Ovary (tissue), 9 donors: Measurements from ENCODE around the gene KRTAP10-2. TPM values are rescaled to one million over a fixed set of nuclear protein-coding genes. Genes with fewer than 3 reads are reported as not detected.

Experiments
- DNase-seq, 5 donors: peaks; one replicate each; pipeline ENCODE4 v3.0.0-alpha.2; 2019 to 2020
- H3K27ac ChIP-seq, 2 donors: fragments of 200-600 bp; one replicate each; pipeline versions ENCODE4 v1.5.1 to v1.8.0; 2019 to 2022
- H3K27me3 ChIP-seq: fragments of 200-600 bp; one replicate; pipeline ENCODE4 v1.8.0; 2022
- H3K36me3 ChIP-seq: fragments of 200-600 bp; sonication (generic); one replicate; pipeline ENCODE4 v1.5.1; 2019
- H3K4me1 ChIP-seq: one replicate; pipeline ENCODE4 v1.8.1; 2013; ENCODE audit warnings: mild to moderate bottlenecking, moderate library complexity; ENCODE audit not compliant: insufficient read depth
- H3K4me3 ChIP-seq: fragments of 200-600 bp; sonication (generic); one replicate; pipeline ENCODE4 v1.5.1; 2017
- H3K9me3 ChIP-seq, 2 donors: fragments of 200-600 bp in 1 of 2; sonication (generic) in 1 of 2; one replicate each; pipeline versions ENCODE4 v1.5.1 to v1.8.1; 2013 to 2019; ENCODE audit warnings: mild to moderate bottlenecking in 1 of 2, moderate library complexity in 1 of 2
- CTCF ChIP-seq, 3 donors: fragments of 450-650 bp in 2 of 3; fragments of 200-600 bp in 1 of 3; IDR thresholded peaks; one replicate each; pipeline versions ENCODE4 v1.5.1 to v1.8.0; 2016 to 2022; ENCODE audit warnings: antibody characterized with exemption in 3 of 3, mild to moderate bottlenecking in 1 of 3
- EP300 ChIP-seq: sonication (generic); formaldehyde crosslinking; IDR thresholded peaks from one replicate; pipeline ENCODE4 v1.6.1; 2017; ENCODE audit warnings: antibody characterized with exemption
- POLR2A ChIP-seq: fragments of 450-650 bp; IDR thresholded peaks from one replicate; pipeline ENCODE4 v1.6.1; 2017; ENCODE audit warnings: antibody characterized with exemption, mild to moderate bottlenecking, moderate library complexity
- whole genome bisulfite sequencing, 3 donors: extraction: QIAGEN DNeasy Blood & Tissue Kit in 1 of 3; methylation state at CpG; one replicate each; pipeline versions ENCODE4 v1.1.5 to v1.1.7; 2013 to 2017; 5-methylcytosine and 5-hydroxymethylcytosine counted together
- intact Hi-C, 4 donors: fragments of 100-400 bp; cut with DNase I; formaldehyde crosslinking; loops; one replicate each; pipeline versions ENCODE4 v1.11.0 to v1.15.1; 2022 to 2023
- polyA plus RNA-seq, 2 donors: library from polyadenylated mRNA; stranded (reverse); fragments of 200-250 nt in 1 of 2; fragments of 350-450 nt in 1 of 2; fragmentation: Illumina TruSeq in 1 of 2; extraction: RNeasy Lipid Tissue Mini Kit (QIAGEN cat#74804) in 1 of 2; gene quantifications; one replicate each; pipeline ENCODE4 v1.2.3, GENCODE V29; 2013 to 2014
- total RNA-seq, 7 donors: library from RNA; depleted of rRNA in 2 of 7; stranded (reverse); fragments of >200 nt in 2 of 7; fragmentation: NEBNext Ultra II Directional in 3 of 7; extraction: Animal tissue kit (Norgen Biotek cat#: 25700) in 3 of 7; gene quantifications; one replicate each; pipeline versions ENCODE4 v1.1.0 to v1.2.4, GENCODE V29; 2016 to 2023
- donor health status: DM: no; HTN: no; CAD: no; lungs with moderate emphysema.
- donor health status: DM: no; HTN: no; CAD: no.
- donor health status: Bipolar disorder and iron deficiency.
- donor health status: DM: yes; HTN: yes; CAD: no.
- donor health status: DM: no; HTN: no; CAD: no.
- donor health status: DM: yes; HTN: yes; CAD: no.

KRTAP10-2 gene
- total and polyA plus RNA-seq, 9 donors: not detected

DNA sequence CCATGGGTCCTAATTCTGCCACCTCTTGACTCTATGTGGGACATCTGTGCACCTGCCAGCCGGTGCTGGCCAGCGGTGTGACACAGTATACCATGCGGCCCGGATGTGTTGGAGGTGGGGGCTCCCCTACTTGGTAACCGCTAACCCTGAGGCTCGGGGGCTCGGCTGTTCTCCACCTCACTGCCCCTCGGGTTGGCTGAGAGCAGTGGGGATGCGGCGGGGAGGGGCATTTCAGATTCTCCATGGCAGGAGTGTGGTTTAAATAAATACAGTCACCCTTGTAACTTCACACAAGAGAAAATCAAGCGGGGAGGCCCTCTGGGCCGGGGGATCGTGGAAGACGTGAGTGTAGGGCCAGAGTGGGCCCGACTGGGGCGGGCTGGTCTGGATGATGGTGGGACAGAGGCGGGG, 22.3 kb downstream of the KRTAP10-2 start:
- Histone ChIP-seq H3K27ac (no peak overlapping the region), H3K4me3 (no peak overlapping the region), H3K27me3 (no peaks in the 10 kb centered on the region), H3K4me1 (no peaks in the 10 kb centered on the region), H3K36me3 (no peaks in the 10 kb centered on the region), H3K9me3 (no peaks in the 10 kb centered on the region)
- TF ChIP-seq POLR2A (no peak), EP300 (no peak), CTCF (IDR thresholded peaks at IDR 0.05) (no peak)
- no peak for DNase-seq
- intact Hi-C loops: loop anchor here in 1 of 4 donors (10.0 kb wide), 1 partner anchor 196 kb away; no protein-coding TSS in a partner anchor
- WGBS, 3 donors: 89 to 91% (median 90%) methylated on average over 17 of the region's 17 CpGs

DNA sequence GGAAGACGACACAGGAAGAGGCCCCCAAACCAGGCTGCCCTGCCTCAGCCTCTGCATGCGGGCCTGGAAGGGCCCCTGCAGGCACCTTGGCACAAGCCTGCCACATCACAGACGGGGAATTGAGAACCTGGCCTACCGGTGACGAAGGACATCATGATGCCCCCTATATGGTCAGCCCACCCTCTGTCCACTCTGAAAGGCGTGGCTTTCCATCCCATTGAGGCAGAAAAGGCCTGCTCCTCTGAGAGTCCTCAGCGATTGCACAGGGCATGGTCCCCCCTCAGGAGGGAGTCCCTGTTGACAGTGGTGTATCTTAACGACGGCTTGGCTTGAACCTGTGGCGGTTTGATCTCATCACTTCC, 22.7 kb downstream of the KRTAP10-2 start:
- no peak for DNase-seq
- WGBS, 3 donors: 83 to 89% (median 86%) methylated on average over 10 of the region's 10 CpGs
- TF ChIP-seq POLR2A: no peak
- TF ChIP-seq EP300: no peak
- no peak for TF ChIP-seq CTCF (IDR thresholded peaks at IDR 0.05)
- Histone ChIP-seq H3K27ac (no peak overlapping the region), H3K36me3 (no peaks in the 10 kb centered on the region), H3K9me3 (no peaks in the 10 kb centered on the region), H3K27me3 (no peaks in the 10 kb centered on the region), H3K4me1 (no peaks in the 10 kb centered on the region), H3K4me3 (no peak overlapping the region)
- intact Hi-C loops: loop anchor here in 1 of 4 donors (10.0 kb wide), 1 partner anchor 196 kb away; no protein-coding TSS in a partner anchor

GRCh38 chr21:44527983-44528633, 23.2 kb downstream of the KRTAP10-2 start:
- WGBS, 3 donors: 84 to 86% (median 86%) methylated on average over 18 of the region's 18 CpGs
- TF ChIP-seq POLR2A (no peak), CTCF (IDR thresholded peaks at IDR 0.05) (no peak), EP300 (no peak)
- DNase-seq: peak in 1 of 5 donors; percentile 15

GRCh38 chr21:44527156-44527982, 23.9 kb downstream of the KRTAP10-2 start:
- intact Hi-C loops: loop anchor here in 1 of 4 donors (10.0 kb wide), 1 partner anchor 197 kb away; no protein-coding TSS in a partner anchor
- no peak for TF ChIP-seq CTCF (IDR thresholded peaks at IDR 0.05)
- no peak for TF ChIP-seq POLR2A
- no peak for TF ChIP-seq EP300
- no peaks in the 10 kb centered on the region for H3K9me3 ChIP-seq
- no peak overlapping the region for H3K4me3 ChIP-seq
- no peak overlapping the region for H3K27ac ChIP-seq
- no peak for DNase-seq
- WGBS, 3 donors: 86 to 92% (median 87%) methylated on average over 37 of the region's 37 CpGs
- no peaks in the 10 kb centered on the region for H3K4me1 ChIP-seq
- H3K27me3 ChIP-seq: no peaks in the 10 kb centered on the region
- no peaks in the 10 kb centered on the region for H3K36me3 ChIP-seq

More at GRCh38 chr21:44527983-44528633, 23.2 kb downstream of the KRTAP10-2 start:
- Histone ChIP-seq H3K4me1 (no peaks in the 10 kb centered on the region), H3K9me3 (no peaks in the 10 kb centered on the region), H3K4me3 (no peak overlapping the region), H3K27me3 (no peaks in the 10 kb centered on the region), H3K27ac (no peak overlapping the region), H3K36me3 (no peaks in the 10 kb centered on the region)
- intact Hi-C loops: loop anchor here in 1 of 4 donors (10.0 kb wide), 1 partner anchor 197 kb away; no protein-coding TSS in a partner anchor
